ENCODE data around the gene CYP2R1.

GRCh38 chr11:14916403-14916802, 24.4 kb upstream of the CYP2R1 start:
- no peak for TF ChIP-seq EZH2 (IDR thresholded peaks at IDR 0.05; ENCODE audit: low read depth, unreplicated experiment)
- TF ChIP-seq CTCF (conservative IDR thresholded peaks at IDR 0.05; ENCODE audit: low read depth in 2 of 2) = no peak
- TF ChIP-seq POLR2AphosphoS5 (IDR thresholded peaks at IDR 0.05; ENCODE audit: low read depth) = no peak
- TF ChIP-seq EZH2phosphoT487 (IDR thresholded peaks at IDR 0.05; ENCODE audit: unreplicated experiment) = no peak
- TF ChIP-seq REST (IDR thresholded peaks at IDR 0.05; ENCODE audit: unreplicated experiment) = no peak
